HG02623 (cell line): Measurements from ENCODE around the gene TMCO6.
"Not testable (repeated sequence)": the region's sequence is repeated elsewhere in the genome, so short reads cannot be mapped to it uniquely, and the experiment has no call there.

ENCODE experiments used
- ATAC-seq: cut with Tn5 transposase; IDR thresholded peaks from one replicate; pipeline ENCODE4 v1.9.1; 2021; ENCODE audit warnings: moderate library complexity; ENCODE audit not compliant: unreplicated experiment

The TMCO6 gene

DNA sequence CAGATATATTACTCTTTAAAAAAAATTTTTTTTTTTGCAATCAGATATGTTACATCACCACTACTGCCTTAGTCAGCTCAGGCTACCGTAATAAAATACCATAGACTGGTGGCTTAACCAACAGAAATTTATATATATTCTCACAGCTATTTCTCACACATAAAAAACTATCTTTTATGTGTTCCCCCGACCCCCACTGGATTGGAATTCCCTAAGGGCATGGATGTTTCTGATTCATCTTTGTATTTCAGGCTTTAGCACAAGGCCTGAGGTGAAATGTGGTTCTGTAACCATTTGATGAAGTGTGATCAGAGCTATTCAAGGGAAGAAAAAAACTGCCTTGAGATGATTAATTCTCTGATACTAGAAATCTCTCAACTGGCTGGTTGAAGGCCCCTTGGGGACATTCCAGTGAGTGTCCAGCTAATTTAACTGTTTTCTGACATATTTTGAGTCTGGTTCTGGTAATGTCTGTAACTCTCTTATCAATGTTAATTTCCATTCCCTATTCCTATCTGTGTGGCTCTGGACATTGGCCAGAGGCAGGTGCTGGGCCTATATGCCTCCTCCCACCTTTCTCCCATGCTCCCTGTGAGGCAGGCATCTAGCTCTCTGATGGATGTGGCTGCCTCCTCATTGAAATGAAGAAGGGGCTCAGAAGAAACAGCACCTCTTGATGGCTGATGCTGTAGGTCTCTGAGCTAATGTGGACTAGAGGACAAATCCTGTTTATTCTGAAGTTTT, 8.8 kb upstream of the TMCO6 start:
- ATAC-seq = no peak

GRCh38 chr5:140631036-140631417, 8.2 kb upstream of the TMCO6 start:
- ATAC-seq = no peak

DNA sequence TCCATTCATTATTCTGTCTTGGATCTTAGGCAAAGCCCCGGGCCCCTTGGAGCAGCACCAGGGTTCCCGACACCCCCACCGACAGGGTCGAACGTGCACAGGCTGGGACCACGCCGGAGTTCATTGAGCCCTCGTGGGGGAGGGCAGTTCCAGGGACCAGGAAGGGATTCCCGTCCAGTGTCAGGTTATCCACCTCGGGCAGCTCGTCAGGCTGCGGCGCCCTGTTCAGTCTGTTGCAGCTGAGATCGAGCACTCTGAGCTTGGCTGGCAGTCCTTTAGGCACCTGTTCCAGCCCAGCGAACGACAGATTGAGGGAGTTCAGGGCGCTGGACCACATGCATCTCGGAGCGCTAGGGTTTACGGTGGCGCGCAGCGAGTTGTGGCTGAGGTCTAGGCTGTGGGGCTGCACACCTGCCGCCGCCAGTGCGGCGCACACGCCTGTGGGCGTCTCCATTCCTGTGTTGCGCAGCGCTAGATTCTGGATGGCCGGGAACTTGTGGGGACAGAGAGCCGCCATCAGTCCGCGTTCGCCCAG, 7.4 kb upstream of the TMCO6 start:
- ATAC-seq = peak; percentile 32

DNA sequence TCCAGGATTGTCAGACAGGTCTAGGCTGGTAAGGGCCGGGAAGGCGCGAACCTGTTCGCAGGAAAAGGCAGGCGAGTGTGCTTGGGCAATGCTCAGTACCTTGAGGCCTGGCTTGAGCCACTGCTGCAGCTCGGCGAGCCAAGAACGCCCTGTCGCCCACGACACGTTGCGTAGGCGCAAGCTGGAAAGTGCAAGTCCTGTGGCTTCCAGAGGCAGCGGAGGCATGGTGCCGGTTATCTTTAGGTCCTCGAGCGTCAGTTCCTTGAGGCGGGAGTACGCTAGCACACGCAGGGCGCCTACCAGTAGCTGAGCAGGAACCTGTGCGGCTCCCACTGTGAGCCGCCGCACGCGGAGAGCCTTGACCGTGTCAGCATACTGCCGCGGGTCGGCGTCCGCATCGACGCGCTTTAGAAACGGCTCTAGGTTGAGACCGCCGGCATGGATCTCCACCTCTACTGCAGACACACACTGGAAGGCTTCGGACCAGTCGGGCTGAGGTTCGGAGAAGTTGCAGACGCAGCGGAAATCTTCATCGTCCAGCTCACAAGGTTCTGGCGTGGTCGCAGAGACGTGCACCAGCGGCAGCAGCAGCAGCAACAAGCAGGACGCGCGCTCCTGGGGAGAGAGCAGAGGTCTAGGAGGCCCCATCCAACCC, 6.8 kb upstream of the TMCO6 start:
- ATAC-seq = peak; percentile 52

- no peak for ATAC-seq
Measured at GRCh38 chr5:140633021-140633471, 6.2 kb upstream of the TMCO6 start, which contains the start of gene CD14. TSS of gene CD14 (minus strand) at chr5:140633175. CDS start at chr5:140633071, 104 bp downstream.

DNA sequence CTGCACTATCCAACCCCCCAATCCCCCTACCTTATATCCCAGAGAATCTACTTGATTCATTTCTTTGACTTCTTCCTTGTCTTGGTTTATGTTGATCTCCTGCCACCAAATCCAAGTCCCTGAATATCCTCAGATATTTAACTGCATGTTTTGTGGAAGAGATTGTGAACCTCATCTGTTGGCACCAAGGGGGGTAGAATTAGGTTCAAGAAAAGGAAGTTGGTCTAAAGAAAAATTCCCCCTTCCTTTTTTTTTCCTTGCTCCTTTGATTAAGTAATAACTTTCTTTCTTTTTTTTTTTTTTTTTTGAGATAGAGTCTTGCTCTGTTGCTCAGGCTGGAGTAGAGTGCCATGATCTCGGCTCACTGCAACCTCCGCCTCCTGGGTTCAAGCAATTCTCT, 5.8 kb upstream of the TMCO6 start:
- no peak for ATAC-seq

GRCh38 chr5:140634103-140634502, 5.1 kb upstream of the TMCO6 start:
- ATAC-seq = no peak

GRCh38 chr5:140635291-140636257, 3.7 kb upstream of the TMCO6 start:
- ATAC-seq = no peak

GRCh38 chr5:140637371-140638100, 1.7 kb upstream of the TMCO6 start:
- no peak for ATAC-seq

DNA sequence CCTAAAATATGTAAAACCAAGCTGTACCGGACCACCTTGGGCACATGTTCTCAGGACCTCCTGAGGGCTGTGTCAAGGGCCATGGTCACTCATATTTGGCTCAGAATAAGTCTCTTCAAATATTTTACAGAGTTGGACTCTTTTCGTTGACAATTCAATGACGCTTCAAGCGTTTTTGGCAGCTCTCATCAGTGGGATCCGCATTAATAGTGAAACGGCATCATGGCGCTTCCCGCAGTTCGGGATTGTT, 428 bp upstream of the TMCO6 start:
- not testable (repeated sequence) for ATAC-seq

- ATAC-seq = no peak
Measured at GRCh38 chr5:140641716-140642115, 2.5 kb downstream of the TMCO6 start.

- no peak for ATAC-seq
Measured at GRCh38 chr5:140642718-140643117, 3.5 kb downstream of the TMCO6 start.

- no peak for ATAC-seq
Measured at GRCh38 chr5:140647042-140647419, 7.8 kb downstream of the TMCO6 start.

- ATAC-seq = no peak
Measured at GRCh38 chr5:140658870-140659269, 19.6 kb downstream of the TMCO6 start.

- ATAC-seq = not testable (repeated sequence)
Measured at GRCh38 chr5:140660371-140660770, 21.1 kb downstream of the TMCO6 start.

GRCh38 chr5:140664030-140664358, 24.7 kb downstream of the TMCO6 start:
- ATAC-seq = no peak

DNA sequence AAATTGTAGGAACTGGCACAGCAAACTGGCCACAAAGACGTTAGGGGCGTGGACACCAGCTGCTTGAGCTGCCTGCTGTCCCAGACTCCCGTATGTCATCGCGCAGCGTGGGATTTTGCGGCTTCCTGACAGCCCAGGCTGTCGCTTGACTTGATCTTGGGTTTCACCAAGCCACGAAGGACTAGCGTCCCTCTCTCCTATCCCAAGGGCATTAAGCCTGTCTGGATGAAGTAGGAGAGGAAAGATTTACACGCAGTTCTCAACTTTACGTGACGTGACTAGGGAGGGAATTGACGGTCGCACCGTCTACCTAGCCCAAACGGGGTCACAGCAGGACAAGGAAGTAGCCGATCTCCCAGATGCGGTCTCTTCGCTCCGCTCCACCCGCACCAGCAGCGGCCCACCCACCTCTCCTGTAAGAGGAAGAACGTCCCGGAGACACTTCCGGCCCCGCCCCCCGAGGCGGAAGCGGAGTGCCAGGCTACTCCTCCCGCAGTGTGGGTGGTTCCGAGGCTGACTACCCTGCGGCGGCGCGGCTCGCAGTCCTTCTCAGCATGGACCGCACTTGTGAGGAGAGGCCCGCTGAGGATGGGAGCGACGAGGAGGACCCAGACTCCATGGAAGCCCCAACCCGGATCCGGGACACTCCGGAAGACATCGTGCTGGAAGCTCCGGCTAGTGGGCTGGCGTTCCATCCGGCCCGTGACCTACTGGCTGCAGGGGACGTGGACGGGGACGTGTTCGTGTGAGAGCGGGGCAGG, 25.3 kb downstream of the TMCO6 start, which contains the start of gene WDR55:
Gene WDR55, plus strand, starts transcription at position 546 of the 761 bp plus-strand sequence. Its CDS starts 9 bp downstream, at position 555.
- ATAC-seq = peak; percentile 97

- ATAC-seq = not testable (repeated sequence)
Measured at GRCh38 chr5:140671035-140671434, 31.8 kb downstream of the TMCO6 start.

DNA sequence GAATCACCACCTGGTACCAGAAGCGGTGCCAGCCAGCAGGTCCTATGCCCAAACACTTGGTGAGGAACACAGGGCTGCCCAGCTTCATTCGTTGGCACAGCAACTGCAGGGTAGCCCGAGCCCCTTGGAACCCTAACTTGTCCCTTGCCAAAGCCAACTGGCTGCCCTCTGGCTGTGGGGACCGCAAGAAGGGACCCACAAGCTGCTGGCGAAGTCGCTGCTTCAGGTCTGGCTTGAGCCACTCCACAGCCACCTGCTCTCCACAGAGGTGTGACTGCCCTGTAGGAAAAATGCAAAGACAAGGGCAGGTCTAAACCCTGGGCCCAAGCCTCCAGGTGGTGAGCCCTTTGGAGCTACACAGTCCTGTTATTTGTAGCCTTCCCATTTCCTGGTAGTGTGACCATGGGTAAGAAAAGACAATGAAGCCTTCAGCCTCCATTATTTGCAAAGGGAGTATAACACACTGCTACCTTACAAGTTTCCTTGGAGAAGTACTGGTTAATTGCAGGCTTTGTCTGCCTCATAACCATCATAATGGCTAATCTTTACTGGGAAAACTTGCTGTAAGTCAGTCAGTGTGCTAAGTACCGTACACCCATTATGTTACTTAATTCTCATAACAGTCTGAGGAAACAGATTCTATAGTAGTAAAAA, 32.3 kb downstream of the TMCO6 start:
- ATAC-seq = no peak
